ENCODE data around the gene NCKAP5L.
"Not testable (repeated sequence)": the region's sequence is repeated elsewhere in the genome, so short reads cannot be mapped to it uniquely, and the experiment has no call there.

NCKAP5L gene, protein sequence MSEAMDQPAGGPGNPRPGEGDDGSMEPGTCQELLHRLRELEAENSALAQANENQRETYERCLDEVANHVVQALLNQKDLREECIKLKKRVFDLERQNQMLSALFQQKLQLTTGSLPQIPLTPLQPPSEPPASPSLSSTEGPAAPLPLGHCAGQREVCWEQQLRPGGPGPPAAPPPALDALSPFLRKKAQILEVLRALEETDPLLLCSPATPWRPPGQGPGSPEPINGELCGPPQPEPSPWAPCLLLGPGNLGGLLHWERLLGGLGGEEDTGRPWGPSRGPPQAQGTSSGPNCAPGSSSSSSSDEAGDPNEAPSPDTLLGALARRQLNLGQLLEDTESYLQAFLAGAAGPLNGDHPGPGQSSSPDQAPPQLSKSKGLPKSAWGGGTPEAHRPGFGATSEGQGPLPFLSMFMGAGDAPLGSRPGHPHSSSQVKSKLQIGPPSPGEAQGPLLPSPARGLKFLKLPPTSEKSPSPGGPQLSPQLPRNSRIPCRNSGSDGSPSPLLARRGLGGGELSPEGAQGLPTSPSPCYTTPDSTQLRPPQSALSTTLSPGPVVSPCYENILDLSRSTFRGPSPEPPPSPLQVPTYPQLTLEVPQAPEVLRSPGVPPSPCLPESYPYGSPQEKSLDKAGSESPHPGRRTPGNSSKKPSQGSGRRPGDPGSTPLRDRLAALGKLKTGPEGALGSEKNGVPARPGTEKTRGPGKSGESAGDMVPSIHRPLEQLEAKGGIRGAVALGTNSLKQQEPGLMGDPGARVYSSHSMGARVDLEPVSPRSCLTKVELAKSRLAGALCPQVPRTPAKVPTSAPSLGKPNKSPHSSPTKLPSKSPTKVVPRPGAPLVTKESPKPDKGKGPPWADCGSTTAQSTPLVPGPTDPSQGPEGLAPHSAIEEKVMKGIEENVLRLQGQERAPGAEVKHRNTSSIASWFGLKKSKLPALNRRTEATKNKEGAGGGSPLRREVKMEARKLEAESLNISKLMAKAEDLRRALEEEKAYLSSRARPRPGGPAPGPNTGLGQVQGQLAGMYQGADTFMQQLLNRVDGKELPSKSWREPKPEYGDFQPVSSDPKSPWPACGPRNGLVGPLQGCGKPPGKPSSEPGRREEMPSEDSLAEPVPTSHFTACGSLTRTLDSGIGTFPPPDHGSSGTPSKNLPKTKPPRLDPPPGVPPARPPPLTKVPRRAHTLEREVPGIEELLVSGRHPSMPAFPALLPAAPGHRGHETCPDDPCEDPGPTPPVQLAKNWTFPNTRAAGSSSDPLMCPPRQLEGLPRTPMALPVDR (N-terminal part only)

DNA sequence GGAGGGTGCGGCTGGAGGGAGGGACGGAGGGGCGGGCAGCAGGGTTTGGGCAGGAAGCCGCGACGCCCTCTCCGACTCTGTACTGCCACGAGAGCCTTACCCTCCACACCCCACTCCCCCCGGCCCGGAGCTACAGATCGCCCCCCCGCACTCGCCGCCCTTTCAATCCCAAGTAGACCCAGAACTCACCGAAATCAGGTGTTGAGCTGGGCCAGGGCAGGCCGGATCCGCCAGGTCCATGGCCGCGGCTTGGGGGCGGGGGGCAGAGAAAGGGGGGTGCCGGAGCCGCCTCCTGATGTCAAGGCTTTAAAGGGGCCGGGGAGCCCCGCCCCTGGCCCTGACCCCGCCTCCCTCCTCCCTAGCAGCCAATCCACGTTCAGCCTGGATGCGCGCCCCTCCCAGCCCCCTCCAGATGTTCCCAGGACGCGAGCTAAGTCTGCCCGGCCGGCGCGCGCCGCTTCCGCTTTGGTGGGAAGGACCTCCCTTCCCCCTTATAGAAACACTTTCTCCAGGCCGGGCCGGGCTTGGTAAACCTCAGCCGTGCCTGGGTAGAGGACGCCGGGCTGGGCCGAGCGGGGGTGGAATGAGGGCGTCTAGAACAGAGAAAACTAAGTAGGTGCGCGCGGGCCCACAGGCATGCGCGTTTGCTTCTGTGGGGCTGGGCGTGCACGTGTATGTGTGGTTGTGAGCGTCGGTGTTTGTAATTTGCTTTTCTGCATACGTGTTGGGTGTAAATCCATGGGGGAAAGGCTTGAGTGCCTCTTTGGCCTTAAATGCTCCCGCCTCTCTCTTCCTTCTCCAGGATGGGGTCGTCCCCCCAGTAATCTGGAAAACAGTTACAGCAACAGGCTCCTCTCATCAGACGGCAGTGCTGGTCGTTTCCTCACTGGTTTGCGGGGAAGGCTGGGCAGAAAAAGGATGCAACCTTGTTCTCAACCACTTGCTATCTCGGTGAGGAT lies at the start of gene NCKAP5L:
TSS of gene NCKAP5L (minus strand) at position 281 of the 959 bp plus-strand sequence. CDS start 24,369 bp downstream, outside the sequence.
- DNase-seq, result peak; percentile 95

DNA sequence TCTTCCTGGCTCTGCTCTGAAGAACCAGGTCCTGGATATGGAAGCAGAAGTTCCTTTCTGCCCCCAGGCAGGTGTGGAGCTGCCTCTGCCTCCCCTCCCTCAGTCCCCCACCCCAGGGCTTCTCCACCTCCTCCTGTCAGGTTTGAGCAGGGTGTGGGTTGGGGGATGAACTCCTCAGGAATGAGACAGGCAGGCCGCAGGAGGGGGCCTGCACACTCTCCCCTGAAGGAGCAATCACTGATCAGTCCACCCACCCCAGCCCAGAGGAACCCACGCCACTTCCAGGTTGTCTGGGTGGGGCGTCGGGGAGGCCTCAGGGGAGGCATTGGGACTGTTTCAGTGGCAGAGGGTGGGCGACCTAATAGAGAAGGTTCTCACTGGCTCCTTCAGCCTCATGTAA lies 48.9 kb upstream of the NCKAP5L start:
- DNase-seq, result no peak

DNA sequence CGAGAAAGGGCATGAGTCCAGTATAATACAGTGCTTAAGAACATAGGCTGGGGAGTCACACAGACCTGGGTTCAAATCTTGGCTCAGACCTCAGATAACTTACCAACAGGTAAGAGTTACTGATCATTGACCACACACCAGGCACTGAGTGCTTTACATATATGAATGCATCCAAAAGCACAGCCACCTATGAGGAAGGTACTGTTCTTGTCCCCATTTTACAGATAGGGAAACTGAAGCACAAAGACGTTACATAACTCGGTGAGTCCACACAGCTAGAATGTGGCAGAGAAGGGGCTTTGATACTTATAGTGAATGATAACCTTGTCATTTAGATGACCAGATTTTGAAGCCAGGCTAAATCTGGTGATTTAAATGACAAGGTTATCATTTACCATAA lies 47.9 kb upstream of the NCKAP5L start:
- no peak for DNase-seq

DNA sequence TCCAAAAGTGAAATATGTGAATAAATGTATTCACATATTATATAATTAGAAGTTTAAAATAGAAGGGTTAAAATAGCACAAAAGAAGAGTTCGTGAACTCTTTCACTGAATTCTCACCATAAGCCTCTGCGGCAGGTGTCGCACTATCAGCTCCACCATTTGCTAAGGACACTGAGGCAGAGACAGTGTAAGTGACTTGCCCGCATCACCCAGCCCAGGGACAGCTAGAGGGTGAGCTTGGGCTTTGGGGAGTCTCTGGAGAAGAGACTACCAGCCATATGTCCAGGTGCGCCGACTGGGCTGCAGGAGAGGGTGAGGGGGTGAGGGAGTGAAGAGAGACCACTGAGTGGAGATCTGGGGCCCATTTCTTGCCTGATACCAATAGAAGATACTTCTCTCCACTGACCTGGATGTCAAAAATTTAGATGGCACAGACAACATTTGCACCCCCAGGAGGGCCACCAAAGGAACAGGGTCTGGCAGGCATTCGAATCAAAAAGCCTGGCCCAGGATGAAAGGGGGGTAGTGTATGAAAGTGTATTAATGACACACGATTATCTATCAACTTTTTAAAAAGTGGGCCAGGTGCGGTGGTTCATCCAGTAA lies 47.0 kb upstream of the NCKAP5L start:
- DNase-seq, result no peak

DNA sequence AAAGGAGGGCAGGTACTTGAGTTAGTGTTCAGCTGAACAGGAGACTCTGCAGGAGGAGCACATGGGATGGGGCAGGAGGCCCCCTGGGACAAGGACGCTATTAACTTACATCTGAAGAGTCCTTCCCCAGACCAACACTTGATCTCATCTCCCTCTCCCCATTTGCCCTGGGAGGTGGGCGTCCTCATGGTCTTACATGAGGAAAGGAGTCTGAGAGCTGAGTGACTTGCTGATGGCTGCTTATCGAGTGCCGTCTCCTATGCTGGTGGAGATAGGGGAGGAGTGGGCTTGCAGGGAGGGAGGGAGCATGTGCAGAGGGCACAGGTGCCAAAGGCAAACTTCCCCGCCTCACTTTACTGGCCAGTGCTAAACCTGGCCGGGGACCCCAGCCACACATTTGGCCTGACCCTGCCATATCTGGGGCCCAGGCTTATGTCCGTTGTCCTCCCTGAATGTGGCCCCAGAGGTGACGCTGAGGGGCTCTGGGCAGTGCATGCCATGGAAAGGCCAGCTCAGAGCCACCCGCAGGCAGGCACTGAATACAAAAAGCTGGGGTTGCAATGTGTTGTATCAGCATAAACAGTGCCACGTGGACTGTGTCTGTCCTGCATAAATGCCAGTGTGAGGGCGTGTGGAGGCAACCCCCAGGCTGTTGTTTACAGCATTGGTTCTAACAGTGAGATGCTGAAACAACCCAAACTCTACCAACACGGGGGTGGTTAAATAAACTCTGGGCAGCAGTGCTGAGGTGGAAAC lies 46.1 kb upstream of the NCKAP5L start:
- no peak for DNase-seq

DNA sequence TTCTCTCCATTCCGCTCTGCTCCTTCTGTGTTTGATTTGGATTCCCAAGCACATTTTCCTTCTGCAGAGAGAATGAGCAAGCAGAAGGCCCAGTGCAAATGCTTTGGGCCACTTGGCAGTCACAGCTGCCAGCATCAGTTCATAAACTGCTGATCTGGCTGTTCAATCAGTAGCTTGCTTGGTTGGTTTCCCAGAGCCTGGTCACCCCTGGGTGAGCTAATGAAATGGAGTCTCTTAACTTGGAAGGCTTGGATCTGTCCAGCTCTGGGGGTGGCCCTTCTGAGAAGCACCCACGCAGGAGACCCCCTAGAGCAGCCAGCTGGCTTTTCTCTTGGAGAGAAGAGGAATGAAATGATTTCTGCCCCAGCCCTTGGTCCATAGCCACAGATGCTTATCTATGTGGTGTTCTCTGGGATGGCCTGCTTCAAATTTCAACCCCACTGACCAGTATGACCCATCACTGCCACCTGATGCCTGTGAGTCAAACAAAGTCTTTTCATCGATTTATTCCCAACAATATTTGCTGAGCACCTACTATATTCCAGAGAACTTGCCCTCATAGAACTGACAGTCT lies 45.2 kb upstream of the NCKAP5L start:
- DNase-seq, result no peak

DNA sequence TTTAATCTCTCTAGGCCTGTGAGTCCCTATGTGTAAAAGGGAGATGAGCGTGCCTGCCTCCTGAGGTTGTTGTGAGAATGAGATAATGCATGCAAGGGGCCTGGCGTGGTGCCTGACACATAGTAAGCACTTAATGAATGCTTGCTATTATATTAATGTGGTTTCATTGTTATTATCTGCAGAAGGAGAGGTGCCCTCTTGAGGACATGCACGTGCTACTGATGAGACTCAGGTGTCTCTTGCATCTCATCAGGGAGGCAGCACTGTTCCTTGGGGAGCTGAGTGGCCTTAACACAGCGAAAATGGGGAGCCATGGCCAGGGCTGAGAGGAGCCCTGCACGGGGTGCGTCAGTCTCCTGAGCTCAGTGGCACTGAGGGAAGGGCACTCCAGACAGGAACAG lies 44.6 kb upstream of the NCKAP5L start:
- no peak for DNase-seq

DNA sequence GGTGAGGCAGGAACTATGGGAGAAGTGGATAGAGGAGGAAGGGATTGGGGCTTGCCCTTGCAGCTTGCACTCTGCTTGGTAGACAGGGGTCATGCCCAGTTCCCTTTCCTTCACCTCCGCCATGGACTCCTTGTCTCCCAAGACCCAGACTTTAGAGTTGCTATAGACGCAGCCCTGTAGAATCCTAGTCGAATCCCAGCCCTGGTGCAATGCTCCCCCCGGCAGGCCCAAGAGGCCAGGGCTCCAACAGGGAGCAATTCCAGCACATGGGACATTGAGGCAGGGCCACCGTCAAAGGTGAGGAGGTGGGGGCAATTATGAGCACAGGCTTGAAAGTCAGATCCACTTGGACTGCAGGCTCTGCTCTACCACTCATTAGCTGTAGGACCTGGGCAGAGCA lies 44.2 kb upstream of the NCKAP5L start:
- no peak for DNase-seq

DNA sequence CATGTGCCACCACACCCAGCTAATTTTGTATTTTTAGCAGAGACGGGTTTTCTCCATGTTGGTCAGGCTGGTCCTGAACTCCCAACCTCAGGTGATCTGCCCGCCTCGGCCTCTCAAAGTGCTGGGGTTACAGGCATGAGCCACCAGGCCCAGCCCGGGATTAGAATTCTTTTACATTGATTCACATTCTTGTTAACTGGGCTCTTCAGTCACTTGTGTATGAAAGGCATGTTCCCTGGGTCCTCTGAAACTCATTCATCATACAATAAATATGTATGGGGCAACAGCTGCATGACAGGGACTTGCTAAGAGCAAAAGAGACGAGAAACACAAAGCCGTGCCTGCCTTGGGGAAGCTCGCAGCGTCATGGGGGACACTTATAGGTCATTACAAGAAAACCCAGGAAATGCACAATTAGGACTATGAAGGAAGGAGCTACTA lies 43.6 kb upstream of the NCKAP5L start:
- DNase-seq, result not testable (repeated sequence)

DNA sequence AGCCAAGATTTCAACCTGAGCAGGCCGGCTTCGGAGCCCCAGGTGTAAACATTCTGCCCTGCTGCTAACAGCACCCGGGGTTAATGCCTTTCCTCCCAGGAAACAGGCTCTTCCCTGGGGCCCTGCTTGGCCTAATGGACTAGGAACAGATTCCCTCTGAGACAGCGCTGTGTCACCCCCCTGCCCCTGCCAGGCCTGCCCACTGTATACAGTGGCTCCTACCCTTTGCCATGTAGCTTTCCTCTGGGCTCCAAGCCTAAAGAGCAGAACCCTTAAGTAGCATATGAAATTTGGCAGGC lies 43.0 kb upstream of the NCKAP5L start:
- no peak for DNase-seq

DNA sequence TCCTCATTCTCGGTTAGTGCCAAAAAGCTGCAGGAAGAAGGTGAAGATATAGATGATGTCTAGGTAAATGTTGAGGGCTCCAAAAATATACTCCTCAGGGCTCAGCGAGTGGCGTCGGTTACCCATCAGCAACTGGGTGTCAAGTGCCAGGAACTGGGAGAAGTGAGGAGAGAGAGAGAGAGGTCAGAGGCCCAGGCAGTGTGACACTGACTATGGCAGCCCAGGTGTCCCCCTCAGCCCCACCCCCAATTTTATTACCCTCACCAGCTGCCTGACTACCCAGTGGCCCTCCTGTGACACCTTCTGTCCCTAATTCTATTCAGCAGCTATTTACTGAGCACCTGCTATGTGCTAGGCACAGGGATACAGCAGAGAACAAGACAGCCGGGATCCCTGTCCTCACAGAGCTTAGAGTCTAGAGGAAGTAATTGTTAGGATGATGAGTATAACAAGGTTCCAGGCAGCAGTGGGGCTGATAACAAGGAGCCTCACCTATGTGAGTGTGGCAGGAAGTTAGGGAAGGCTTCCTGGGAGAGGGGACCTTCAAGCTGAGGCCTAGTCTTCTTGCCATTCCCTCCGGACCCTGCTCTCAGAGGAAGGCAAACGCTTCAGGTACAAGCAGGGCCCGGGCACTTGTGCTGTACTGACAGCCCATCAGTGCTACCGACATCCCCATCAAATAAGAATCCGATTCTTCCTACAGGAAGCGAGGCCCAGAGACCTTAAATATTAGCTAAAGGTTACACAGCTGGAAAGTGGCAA lies 42.5 kb upstream of the NCKAP5L start:
- no peak for DNase-seq

DNA sequence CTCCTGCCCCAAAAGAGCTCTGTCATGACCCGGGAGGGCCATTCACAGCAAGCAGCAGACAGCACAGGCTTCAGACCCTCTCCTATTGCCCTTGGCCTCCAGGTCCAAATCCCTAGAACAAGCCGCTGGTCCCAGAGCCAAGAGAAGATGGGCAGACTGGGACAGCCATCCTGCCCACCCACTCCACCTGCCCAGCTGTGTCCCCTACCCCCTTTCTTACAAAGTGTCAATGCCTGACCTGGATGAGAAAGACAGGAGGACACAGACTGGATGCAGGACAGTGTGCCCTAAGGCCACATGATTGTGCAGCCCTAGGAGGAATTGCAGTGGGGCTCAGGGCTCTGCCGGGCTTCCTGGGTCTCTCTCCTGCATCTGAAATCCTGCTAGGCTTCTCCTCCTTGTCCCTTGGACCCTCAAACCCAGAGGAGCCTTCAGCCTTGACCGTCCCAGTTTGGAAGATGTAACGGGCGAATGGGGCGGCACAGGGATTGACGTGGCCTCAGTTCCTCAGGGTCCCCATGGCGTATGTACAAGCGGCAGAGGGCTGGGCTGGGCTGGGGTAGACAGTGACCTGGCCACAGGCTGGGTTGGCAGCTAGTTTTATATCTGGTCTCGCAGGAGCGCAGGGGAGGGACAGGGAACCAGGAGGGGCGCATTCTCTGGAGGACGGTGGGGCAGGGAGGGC lies 41.7 kb upstream of the NCKAP5L start:
- no peak for DNase-seq

DNA sequence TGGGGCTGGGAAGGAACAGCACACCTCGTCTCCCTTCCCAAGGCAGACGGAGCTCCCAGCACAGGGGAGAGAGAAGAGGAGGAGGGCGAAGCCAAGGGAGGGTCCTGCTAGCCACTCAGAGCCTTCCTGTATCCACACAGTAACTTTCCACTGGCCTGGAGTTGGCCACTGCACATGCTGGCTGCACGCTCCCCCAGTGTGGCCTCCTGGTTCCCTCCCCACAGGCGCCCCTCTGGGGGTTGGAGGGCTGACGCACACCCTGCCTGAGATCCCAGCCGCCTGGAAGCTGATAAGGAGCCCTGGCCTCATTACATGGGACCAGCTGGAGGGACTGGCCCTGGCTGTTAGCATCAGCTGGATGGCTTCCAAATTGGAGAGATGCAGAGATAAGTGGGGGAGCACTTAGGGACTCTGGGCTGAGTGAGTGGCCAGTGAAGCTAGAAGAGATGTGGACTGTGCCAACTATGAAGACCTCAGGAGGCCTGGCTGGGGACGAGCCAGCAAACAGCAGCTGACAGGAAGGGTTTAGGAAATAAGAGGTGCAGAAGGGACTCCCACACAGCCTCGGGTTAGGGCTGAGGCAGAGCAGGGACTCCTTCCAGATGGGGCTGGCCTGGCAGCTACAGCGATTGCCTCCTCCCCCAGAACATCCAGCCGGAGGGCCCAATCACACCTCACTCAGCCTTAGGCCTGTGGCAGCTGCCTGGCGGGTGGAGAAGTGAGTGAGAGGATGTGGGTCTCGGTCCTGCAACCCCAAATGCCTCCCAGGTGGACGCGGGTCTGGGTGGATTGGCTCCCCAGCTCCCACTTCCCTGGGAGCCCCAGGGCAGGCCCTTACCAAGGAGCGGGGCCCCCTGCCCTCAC lies 41.0 kb upstream of the NCKAP5L start:
- no peak for DNase-seq

DNA sequence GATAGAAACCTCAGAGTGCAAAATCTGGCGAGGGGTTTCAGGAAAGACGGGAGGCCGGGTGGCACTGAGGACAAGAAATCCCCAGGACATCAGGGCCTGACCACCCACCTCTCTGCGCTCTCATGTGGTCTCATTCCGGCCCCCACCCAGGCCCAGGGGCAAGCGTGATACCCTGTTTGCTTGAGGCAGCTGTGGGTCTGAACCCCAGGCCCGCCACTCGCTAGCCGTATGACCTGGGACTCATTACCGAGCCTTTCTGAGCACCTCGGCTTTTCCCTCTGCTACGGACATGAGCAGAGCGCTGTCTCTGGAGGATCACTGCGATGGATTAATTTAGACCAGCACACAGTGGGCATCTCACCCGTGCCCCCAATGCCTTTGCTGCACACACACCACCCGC lies 40.2 kb upstream of the NCKAP5L start:
- no peak for DNase-seq

DNA sequence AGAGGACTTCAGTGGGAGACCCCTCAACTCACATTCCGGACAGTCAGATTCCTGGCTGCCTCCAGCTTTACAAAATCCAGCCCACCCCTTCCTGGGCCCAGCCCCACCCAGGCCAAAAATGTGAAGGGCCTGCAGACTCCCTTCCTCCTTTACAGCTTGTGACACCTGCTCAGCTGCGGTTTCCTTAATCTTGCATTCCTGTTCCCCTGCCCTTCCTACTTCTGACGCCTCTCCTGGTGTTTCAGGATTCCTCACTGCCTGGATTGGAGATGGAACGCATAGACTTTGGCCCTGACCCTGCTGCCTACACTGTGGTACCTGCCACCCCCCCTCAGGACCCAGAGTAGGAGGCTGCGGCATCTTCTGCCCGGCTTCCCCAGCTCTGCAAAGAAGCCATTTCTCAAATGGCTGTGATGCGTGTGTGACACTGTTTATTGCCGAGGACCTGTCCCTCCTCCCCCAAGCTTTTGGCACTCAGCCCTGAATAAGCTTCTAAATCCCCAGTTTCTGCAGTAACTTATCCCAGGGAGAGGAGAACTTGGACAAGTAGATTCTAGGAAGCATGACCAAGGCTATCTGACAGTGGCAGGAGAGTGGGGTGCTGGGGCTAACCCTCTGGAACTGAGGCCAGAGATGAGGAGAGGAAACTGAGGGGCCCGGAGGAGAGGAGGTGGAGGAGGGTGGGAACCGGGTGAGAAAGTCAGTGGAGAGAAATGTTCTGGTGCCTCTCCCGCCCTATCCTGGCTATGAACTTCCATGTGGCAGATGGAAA lies 39.5 kb upstream of the NCKAP5L start:
- DNase-seq, result no peak

DNA sequence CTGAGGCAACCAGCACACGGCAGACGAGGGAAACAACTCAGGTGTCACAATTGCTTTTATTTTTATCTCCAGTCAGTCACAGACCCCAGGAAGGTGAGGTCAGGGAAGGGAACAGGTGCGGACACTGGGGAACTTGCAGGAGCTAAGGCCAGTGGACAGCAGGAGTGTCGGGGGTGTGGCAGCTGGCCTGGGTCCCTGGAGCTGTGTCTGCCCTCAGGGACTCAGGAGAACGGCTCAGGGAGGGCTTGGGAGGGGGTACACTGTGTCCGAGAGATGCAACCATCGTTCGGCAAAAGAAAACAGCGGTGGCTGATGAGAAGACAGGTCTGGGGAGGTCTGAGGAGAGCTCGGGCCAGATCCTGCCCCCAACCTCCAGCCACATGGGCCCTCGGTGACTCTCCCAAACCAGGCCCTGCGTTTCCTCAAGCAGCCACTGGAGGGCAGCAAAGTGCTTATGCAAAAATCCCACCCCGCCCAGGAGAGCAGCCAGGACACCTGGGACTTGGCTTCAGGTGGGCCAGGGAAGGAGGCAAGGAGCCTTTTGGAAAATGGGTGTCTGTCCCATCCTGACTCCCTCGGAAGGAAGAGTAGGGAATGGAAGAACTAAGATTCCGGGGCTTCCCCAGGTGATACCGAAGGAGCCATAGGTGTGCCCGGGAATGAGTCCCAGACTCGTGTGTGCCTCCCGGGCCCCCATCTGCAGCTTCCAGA lies 38.8 kb upstream of the NCKAP5L start:
- DNase-seq, result peak; percentile 72

DNA sequence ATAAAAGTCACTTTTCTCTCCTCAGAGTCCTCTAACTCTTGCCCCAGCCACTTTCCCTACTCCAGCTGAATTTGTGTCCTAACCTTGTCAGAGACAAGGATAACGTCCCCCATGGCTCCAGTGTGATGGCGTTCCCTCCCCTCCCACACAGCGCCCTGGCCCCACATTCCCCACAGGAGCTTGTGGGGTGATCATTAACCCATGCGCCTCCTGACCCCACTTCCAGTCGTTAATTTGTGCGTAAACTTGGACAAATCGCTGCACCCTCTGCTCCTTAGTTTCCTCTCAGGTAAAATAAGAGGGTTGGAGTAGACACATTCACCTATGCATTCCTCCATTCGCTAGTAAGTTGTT lies 37.5 kb upstream of the NCKAP5L start:
- DNase-seq, result no peak
